GM19023 (cell line): Measurements from ENCODE around the gene OTUD4.
"Not testable (repeated sequence)": the region's sequence is repeated elsewhere in the genome, so short reads cannot be mapped to it uniquely, and the experiment has no call there.

ENCODE experiments used
- ATAC-seq: cut with Tn5 transposase; IDR thresholded peaks from one replicate; pipeline ENCODE4 v1.9.1; 2021; ENCODE audit warnings: mild to moderate bottlenecking, moderate library complexity; ENCODE audit not compliant: unreplicated experiment

OTUD4 gene

GRCh38 chr4:145179861-145180297 lies 510 bp downstream of the OTUD4 start:
- peak; percentile 29 for ATAC-seq

GRCh38 chr4:145179281-145179860 lies 1.0 kb downstream of the OTUD4 start:
- ATAC-seq: peak; percentile 41

- no peak for ATAC-seq
Observed at GRCh38 chr4:145178740-145179280, 1.6 kb downstream of the OTUD4 start.

GRCh38 chr4:145177906-145178538 lies 2.4 kb downstream of the OTUD4 start:
- ATAC-seq: no peak

- ATAC-seq: no peak
Observed at GRCh38 chr4:145177511-145177905, 2.9 kb downstream of the OTUD4 start.

- ATAC-seq: no peak
Observed at GRCh38 chr4:145176641-145177432, 3.6 kb downstream of the OTUD4 start.

GRCh38 chr4:145171911-145172310 lies 8.5 kb downstream of the OTUD4 start:
- ATAC-seq: no peak

- no peak for ATAC-seq
Observed at GRCh38 chr4:145170223-145170622, 10.2 kb downstream of the OTUD4 start.

- ATAC-seq: no peak
Observed at GRCh38 chr4:145168581-145169187, 11.7 kb downstream of the OTUD4 start.

- no peak for ATAC-seq
Observed at GRCh38 chr4:145167887-145168286, 12.5 kb downstream of the OTUD4 start.

GRCh38 chr4:145161549-145161948 lies 18.8 kb downstream of the OTUD4 start:
- no peak for ATAC-seq

- no peak for ATAC-seq
Observed at GRCh38 chr4:145156986-145157385, 23.4 kb downstream of the OTUD4 start.

- ATAC-seq: no peak
Observed at GRCh38 chr4:145155268-145155870, 25.0 kb downstream of the OTUD4 start.

- ATAC-seq: peak; percentile 72
Observed at GRCh38 chr4:145154573-145154972, 25.8 kb downstream of the OTUD4 start.

- ATAC-seq: no peak
Observed at GRCh38 chr4:145153904-145154298, 26.5 kb downstream of the OTUD4 start.

GRCh38 chr4:145153181-145153903 lies 27.0 kb downstream of the OTUD4 start:
- ATAC-seq: no peak

GRCh38 chr4:145148980-145149379 lies 31.4 kb downstream of the OTUD4 start:
- ATAC-seq: no peak

GRCh38 chr4:145136219-145136618 lies 44.2 kb downstream of the OTUD4 start:
- ATAC-seq: not testable (repeated sequence)

GRCh38 chr4:145132511-145133098 lies 47.8 kb downstream of the OTUD4 start:
- peak; percentile 77 for ATAC-seq

GRCh38 chr4:145131848-145132247 lies 48.5 kb downstream of the OTUD4 start:
- ATAC-seq: no peak
